SKM-1 (cell line): ENCODE data around the gene CPNE9.

Source experiments
- DNase-seq: peaks from one replicate; lab custom pipeline; 2025; ENCODE audit not compliant: unreplicated experiment; lab: John Stamatoyannopoulos, UW

CPNE9 gene

GRCh38 chr3:9776896-9777693, 73.5 kb downstream of the CPNE9 start:
- DNase-seq: no peak

- no peak for DNase-seq
Measured at GRCh38 chr3:9777694-9778021, 74.0 kb downstream of the CPNE9 start.

GRCh38 chr3:9778143-9779074, 74.8 kb downstream of the CPNE9 start:
- no peak for DNase-seq

- DNase-seq: no peak
Measured at GRCh38 chr3:9779075-9779593, 75.5 kb downstream of the CPNE9 start.
